A673 (cell line): ENCODE data around the gene AQP12B.

Experiments used
- CTCF ChIP-seq: fragments of 300-800, 200-600 bp; sonication (generic); conservative IDR thresholded peaks from 2 replicates; pipeline ENCODE4 v1.5.1; 2017; ENCODE audit warnings: low read depth, mild to moderate bottlenecking, antibody characterized with exemption, low read length, moderate library complexity, mixed read lengths
- EZH2 ChIP-seq: fragments of 200-600 bp; sonication (generic); IDR thresholded peaks from 2 replicates; pipeline ENCODE4 v1.6.1; 2017; ENCODE audit warnings: borderline replicate concordance, low read depth, mild to moderate bottlenecking, mixed read lengths, antibody characterized with exemption, low read length; ENCODE audit not compliant: poor library complexity, severe bottlenecking

DNA sequence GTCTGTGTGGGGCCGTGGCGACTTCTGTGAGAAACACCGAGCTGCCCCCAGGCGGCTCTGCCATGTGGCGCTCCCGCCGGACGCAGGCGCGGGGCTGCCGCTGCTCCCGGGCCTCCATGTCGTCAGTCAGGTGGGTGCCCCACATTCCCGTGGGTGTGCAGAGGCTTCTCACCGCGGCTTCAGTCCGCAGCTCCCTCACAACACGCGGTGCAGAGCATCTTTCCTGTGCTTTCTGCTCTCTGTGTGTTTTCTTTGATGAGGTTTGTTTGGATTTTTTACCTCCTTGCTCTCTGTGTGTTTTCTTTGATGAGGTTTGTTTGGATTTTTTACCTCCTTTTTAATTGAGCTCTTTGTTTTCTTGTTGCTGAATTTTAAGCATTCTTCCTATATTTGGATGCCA, 22.0 kb upstream of the AQP12B start:
- TF ChIP-seq CTCF (no peak), EZH2 (no peak)
